Heart left ventricle (tissue), 13 donors: ENCODE data around the gene UBE2B.

Experiments
- POLR2A ChIP-seq, 2 donors: fragments of 450-650 bp; IDR thresholded peaks; one replicate each; pipeline ENCODE4 v1.6.1; 2017; ENCODE audit warnings: antibody characterized with exemption in 2 of 2, mild to moderate bottlenecking in 2 of 2, moderate library complexity in 2 of 2
- TF ChIP-seq, protein P1 (sequence below), 12 donors: fragments of 200-600 bp; sonication (generic) in 4 of 12; IDR thresholded peaks; one replicate each; pipeline versions ENCODE4 v1.5.0 to v1.8.0; 2018 to 2022; ENCODE audit warnings: antibody characterized with exemption in 12 of 12, mild to moderate bottlenecking in 5 of 12
- donor health status: ischemic (EF 13 %, LVEDD 7.1; RV severe dilation, severe dysfunction).
- donor health status: DM: no; HTN: yes; CAD: no.
- donor health status: DM: no; HTN: no; CAD: no.
- donor health status: ischemic (EF 25% LVEDD 6.9; RV normal size, moderate dysfunction).
- donor health status: ischemic (EF 25% LVEDD 5.7; RV mildly dilated, moderate dysfunction).
- donor health status: ischemic (EF 35%, LVEDD 5.7; RV mildly dilated, moderate dysfunction).
- donor health status: nonischemic (EF 11% LVEDD 7.7; RV severe dilation, severe dysfunction).
- donor health status: DM: yes; HTN: yes; CAD: no.
- donor health status: PGD.
- donor health status: ischemic (EF 29% LVEDD 5.4; RV normal size, mild dysfunction).
- donor health status: nonischemic (EF 23%, LVEDD 6.1; RV moderate dilation, normal function).

DNA sequence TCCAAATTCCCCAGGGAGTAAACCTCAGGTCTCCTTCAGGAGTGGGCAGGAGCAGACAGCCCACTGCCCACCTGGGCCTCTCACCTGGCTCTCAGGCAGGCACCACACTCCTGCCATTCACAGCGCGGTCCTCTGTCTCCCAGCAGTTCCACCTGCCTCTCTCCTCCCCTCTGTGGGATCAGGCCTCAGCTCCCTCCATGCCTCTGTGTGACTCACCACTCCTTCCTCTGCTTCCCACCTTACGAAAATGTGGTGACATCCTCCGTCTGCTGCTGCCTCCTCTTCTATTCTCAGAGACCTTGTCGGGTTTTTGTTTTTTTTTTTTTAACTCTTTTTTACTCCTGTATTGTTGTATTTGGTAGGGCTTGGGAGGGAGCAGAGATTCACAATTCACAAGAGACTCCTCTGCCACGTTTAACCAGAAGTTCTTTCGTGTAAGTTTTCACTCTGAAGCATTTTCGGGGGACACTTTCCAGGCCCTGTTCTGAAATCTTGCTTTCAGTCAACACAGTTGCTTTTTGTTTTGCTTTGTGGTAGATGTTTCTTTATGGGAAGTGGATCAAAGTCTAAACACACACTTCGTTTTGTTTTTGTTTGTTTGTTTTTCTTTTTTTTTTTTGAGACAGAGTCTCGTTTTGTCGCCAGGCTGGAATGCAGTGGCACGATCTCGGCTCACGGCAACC, 61.4 kb downstream of the UBE2B start:
- TF ChIP-seq, protein P1, sequence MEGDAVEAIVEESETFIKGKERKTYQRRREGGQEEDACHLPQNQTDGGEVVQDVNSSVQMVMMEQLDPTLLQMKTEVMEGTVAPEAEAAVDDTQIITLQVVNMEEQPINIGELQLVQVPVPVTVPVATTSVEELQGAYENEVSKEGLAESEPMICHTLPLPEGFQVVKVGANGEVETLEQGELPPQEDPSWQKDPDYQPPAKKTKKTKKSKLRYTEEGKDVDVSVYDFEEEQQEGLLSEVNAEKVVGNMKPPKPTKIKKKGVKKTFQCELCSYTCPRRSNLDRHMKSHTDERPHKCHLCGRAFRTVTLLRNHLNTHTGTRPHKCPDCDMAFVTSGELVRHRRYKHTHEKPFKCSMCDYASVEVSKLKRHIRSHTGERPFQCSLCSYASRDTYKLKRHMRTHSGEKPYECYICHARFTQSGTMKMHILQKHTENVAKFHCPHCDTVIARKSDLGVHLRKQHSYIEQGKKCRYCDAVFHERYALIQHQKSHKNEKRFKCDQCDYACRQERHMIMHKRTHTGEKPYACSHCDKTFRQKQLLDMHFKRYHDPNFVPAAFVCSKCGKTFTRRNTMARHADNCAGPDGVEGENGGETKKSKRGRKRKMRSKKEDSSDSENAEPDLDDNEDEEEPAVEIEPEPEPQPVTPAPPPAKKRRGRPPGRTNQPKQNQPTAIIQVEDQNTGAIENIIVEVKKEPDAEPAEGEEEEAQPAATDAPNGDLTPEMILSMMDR (IDR thresholded peaks at IDR 0.05) = no peak
- no peak for TF ChIP-seq POLR2A (IDR thresholded peaks at IDR 0.05)
